NCI-H748 (cell line): ENCODE results near the gene PDZD4.

Experiments used
- DNase-seq: peaks from one replicate; lab custom pipeline; 2025; ENCODE audit not compliant: unreplicated experiment; lab: John Stamatoyannopoulos, UW

The PDZD4 gene

GRCh38 chrX:153868576-153869472 is 38.5 kb upstream of the PDZD4 start:
- no peak for DNase-seq

GRCh38 chrX:153867671-153868070 is 37.3 kb upstream of the PDZD4 start:
- no peak for DNase-seq

DNA sequence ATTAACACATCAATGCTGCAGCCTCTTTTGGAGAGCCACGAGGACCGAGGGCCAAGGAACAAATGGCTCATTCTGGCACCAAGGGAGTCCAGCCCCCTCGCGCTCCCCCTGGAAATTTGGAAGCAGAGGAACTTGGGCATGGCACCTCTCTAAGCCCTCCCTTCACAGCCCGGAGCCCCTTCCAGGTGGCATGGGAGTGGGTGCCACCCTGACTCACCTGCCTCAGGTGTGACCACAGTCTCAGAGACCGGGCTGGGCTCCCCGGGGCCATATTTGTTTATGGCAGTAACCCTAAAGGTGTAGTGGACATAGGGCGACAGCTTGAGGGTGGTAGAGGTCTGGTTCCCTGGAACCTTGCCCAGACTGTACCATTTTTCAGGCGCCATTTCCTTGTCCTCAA is 36.8 kb upstream of the PDZD4 start:
- no peak for DNase-seq

GRCh38 chrX:153866302-153867019 is 36.1 kb upstream of the PDZD4 start:
- DNase-seq, result no peak

DNA sequence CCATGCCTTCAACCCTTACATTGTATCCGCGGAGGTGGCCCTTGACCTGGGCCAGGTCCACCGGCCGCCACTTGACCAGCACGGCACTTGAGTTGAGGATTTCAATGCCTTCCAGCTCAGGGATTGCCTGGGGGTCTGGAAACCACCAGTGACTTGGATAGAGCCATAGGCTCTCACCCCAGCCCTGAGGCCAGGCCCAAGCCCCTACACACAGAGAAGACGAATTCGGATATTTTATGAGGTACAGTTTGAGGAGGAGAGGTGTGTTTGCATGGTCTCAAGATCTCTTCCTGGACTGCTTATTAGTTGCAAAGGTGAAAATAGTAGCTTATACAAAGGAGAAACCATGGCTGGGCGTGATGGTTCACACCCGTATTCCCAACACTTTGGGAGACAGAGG is 35.3 kb upstream of the PDZD4 start:
- no peak for DNase-seq

DNA sequence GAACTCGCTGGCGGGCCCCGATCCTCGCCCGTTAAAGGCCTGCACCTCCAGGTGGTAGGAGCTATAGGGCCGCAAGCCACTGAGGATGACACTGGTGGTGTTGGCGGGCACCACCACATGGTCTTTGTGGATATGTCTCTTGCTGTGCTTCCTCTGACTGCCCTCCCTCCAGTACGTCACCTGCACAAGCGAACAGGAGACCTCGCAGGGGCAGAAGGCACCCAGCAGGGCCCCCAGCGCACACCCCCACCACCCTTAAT is 34.9 kb upstream of the PDZD4 start:
- no peak for DNase-seq

DNA sequence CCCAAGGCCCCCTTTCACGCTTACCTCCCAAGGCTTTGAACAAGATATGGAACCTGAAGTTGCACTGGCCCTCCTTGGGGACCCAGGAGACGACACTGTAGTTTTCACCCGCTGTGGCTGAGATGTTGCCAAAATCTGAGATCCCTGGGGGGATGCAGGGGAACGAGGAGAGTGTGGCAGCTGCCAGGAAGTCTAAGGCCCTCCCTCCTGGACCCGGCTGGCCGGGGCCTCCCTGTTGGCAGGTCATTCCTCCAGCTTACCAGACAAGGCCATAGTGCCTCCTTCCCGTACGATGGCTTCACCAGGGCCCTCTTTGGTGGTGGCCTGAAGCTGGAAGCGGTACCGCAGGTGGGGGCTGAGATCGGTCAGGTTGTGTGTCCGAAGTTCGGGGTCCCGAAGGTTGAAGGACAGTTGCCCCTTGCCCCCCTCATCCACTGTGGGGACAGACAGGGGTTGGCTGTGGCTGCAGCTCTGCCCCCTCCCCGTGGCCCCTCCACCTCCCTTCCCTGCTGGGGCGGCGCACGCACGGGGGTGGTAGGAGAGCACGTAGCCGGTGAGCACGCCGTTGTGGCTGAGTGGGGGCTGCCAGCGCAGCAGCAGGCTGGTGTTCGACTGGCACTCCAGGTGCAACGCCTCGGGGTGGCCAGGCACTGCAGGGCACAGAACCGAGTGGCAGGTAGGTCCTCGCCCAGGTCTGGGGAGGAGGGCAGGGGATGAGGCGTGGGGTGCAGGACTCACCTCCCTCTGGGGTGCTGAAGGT is 34.4 kb upstream of the PDZD4 start:
- DNase-seq, result no peak

DNA sequence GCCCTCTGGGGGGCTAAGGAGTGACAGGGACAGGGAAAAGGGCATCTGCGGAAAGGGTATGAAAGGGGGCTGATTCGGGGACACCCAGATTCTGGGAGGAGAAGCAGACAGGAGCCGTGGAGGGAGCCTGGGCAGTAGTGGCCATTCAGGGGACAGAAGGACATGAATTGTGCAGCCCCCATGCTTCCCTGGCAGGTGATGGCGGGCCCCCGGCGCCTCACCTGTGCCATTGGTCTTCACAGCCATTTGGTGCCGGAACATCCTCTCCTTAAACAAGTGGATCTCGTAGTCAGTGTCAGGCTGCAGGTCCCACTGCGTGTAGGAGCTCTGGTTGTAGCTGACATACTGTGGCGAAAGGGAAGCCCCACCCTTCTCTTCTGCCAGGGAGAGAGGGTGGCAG is 33.8 kb upstream of the PDZD4 start:
- no peak for DNase-seq

DNA sequence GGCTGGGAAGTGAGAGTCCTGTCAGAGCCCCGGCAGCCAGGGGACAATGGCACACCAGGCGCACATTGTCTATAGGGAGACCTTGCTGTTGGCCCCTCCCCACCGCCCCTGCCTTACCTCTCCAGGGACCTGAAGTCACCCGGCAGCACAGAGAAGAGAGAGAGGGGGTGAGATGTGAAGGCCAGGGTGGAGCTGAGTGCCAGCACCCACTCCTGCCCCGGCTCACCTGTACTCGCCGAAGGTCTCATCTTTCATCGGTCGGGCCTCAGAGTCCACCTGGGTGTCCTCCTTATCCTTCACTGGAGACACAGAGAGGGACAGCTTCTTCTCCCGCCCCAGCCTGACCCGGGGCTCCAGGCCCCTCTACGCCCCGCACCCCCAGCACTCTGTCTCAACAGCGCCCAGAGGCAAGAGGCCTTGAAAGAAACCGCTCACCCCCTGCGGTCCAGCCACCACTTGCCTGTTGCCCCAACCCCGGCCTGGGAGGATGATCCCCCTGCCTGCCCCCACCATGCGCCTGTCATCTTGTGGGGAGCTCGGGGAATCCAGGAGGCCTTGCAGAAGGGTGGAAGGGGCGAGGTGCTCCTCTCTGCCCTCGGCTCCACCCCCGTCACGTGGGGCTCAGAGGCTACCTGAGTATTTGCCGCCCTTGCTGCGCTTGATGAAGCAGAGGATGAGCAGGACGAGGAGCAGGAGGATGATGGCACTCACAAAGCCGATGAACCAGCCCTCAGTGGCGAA is 33.1 kb upstream of the PDZD4 start:
- no peak for DNase-seq

GRCh38 chrX:153862369-153863250 is 32.3 kb upstream of the PDZD4 start:
- no peak for DNase-seq

DNA sequence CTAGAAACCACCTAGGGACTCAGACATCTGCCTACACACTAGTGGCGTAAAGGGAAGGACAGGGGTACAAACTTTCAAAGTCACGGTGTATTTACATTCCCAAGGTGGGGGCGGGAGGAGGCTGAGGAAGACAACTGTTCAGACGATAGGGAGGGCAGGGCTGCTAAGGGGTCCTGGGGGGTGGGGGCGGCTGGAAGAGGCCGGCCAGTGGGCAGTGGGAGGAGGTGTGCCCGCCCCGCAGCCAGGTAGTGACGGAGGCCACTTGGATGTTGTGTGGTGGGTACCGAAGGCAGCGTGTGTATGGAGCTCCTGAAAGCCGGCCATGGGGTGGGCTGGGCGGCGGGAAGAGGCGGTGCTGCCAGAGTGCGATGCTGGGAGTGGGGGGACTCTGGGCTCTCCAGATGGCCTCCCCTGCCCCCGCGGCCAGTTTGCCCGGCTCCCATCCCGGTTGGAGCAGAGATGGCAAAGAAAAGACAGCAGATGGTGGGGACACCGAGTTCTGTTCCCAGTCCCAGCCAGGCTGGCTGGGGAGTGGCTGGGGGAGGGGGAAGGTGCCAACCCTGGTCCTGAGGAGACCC is 31.5 kb upstream of the PDZD4 start:
- no peak for DNase-seq

DNA sequence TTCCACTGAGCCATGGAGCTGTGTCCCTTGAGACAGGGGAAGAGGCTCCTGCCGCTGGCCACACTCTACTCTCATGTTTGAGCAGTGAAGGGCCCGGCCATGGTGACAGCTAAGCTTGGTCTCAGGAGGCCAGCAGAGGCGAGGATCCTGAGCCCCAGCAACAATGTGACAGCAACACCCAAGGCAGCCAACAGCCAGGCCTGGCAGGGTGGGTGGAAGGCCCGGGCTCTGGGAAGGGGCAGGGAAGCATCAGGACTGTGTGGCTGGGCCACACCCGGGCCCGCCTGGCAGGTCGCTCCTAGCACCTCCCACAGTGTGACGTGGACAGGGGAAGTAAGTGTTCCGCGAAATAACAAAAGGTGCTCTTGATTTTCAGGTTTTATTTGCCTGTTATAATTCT is 30.8 kb upstream of the PDZD4 start:
- DNase-seq, result no peak

DNA sequence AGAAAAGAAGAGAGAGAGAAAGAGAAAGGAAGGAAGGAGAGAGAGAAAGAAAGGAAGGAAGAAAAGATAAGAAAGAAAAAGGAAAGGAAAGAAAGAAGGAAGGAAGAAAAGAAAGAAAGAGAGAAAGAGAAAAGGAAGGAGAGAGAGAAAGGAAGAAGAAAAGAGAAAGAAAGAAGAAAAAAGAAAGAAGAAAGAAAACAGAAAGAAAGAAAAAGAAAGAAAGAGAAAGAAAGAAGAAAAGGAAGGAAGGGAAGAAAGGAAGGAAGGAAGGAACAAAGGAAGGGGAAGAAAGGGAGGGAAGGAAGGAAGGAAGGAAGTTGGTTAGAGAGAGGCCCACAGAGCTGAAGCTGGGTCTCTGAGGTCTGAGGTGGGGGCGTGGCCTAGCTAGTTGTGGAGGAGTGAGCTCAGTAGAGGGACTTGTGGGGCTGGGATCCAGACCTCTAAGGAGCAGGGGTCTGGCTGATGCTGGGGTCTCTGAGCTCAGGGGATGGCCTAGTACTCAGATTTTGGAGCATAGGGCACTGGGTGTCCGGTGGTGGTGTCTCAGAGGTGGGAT is 27.1 kb upstream of the PDZD4 start:
- peak; percentile 5 for DNase-seq

GRCh38 chrX:153854702-153855101 is 24.4 kb upstream of the PDZD4 start:
- no peak for DNase-seq

DNA sequence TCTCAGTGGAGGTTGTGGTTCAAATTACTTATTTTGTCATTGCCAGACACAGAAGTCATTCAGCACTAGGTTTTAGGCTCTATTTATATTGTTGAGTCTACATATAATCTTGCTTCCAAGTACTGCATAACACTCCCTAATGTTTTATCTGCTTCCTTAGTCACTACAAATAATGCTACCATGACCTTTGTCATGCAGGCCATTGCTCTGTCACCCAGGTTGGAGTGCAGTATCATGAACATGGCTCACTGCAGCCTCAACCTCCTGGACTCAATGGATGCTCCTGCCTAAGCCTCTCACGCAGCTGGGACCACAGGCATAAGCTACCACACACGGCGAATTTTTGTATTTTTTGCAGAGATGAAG is 23.5 kb upstream of the PDZD4 start:
- no peak for DNase-seq

DNA sequence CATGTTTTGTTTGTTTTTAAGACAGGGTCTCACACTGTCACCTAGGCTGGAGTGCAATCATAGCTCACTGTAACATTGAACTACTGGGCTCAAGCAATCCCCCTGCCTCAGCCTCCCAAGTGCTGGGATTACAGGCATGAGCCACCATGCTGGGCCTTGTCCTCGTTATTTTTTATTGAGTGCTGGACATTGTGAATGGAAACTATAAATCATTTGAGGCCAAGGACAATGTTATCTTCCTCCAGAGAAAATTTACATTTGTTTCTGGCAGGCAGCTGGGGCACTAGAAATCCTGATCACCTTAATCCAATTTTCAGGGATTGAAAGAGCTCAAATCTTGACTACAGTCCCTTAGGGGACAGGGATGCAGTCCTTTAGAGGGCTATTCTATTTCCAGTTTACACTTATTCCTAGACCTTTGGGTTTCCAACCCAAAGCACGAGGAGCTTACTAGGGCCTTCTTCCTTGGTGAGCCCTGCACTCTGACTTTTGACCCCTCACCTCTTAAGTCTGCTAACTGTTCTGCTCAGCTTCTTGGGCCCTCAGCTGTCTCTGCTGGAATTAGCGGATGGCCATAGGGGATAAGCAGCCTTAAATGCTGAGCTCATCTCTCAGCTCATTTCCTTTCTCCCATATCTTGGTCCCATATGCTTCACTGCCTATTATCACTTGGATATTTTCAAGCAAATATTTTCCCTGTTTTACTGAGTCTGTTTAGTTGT is 23.0 kb upstream of the PDZD4 start:
- no peak for DNase-seq

DNA sequence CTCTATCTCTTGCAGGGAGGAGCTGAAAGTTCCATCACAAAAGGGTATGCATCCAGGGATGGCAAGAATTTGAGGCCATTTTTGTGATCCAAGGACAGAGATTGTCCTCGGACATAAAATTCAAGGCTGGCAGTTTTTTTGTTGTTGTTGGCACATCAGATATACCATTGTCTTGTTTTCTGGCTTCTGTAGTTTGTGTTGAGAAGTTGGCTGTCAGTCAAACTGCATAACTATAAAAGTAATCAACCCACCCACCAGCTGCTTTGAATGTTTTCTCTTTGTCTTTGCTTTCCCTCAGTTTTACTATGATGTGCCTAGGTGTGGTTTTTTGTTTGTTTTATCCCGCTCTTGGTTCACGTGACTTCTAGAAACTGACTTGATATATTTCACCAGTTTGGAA is 21.6 kb upstream of the PDZD4 start:
- DNase-seq, result no peak

GRCh38 chrX:153848325-153848724 is 18.0 kb upstream of the PDZD4 start:
- no peak for DNase-seq

- no peak for DNase-seq
Observed at GRCh38 chrX:153845842-153846241, 15.5 kb upstream of the PDZD4 start.
